ENCODE data around the gene NDUFS1. TPM values are rescaled to one million over a fixed set of nuclear protein-coding genes. Genes with fewer than 3 reads are reported as not detected.

NDUFS1 gene
- 110 and 203 TPM in 2 replicates for total RNA-seq

DNA sequence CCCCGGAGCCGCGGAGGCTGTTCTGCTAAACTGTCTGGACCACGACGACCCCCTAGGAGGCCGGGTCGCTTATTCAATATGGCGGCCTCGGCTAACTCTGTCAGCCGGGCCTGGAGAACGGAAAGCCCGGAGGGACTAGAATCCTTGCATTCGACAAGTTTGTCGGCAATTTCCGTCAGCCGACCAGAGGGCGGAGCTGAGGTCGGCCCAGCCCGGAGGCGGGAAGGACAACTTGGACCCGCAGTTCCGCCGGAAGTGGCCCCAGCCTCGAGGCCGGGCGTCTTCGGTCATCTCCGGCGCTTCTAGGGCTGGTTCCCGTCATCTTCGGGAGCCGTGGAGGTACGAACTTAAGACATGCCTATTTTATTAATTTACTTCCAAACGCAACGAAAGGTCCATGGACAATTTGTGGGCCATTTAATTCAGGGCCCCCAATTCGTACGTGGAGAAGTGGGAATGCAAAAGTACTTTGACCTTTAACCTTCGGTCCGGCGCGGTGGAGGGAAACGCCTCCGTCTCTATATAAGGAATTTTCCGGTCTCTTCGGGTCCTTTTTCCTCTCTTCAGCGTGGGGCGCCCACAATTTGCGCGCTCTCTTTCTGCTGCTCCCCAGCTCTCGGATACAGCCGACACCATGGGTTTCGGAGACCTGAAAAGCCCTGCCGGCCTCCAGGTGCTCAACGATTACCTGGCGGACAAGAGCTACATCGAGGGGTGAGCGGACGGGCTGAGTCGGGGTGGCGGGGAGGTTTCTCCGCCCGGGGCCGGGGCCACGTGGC lies at the start of gene NDUFS1, which contains the start of gene EEF1B2:
TSS of gene NDUFS1 (minus strand) at position 99 of the 779 bp plus-strand sequence. CDS start 5,766 bp downstream, outside the sequence.
TSS of gene EEF1B2 (plus strand) at position 550 of the 779 bp plus-strand sequence. CDS start at position 635, 85 bp downstream.

DNA sequence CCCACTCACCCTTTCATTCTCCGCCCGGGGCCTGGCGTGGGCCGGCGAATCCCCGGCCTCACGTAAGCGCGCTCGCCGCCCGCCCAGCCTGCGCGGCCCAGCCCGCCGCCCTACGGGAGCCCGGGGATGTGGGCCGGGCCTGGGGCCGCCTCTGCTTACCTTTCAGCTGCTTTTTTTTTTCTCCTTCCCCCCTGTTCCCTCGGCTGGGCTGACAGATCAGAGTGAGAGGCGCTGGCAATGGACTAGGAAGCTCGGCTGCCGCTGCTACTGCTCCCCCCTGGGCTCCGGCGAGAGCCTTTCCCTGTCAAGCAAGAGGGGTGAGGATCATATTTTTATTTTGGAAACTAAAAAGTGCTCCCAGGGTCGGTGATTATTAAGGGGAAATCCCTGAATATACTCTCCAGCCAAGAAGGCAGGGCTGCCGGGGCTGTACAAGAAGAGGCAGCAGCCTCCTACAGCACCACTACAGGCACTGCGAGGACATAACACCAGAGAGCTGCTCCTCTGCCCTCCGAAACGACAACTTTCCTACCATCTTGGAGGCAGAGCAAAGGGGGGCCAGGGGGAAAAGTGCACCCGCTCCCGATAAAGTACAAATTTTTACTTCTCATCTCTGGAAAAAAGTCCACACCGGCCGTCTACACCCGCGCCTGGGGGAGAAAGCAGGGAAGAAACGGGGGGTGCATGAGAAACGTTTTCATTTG lies 73.3 kb downstream of the NDUFS1 start, which contains the start of gene INO80D:
TSS of gene INO80D (minus strand) at position 433 of the 704 bp plus-strand sequence. CDS start 23,158 bp downstream, outside the sequence.

Other genes with a start within 250 kb of the NDUFS1 start
- 6.1 and 8.6 TPM in 2 replicates for gene INO80D, start 73.3 kb downstream of the NDUFS1 start, total RNA-seq
- gene EEF1B2, start 451 bp upstream of the NDUFS1 start, total RNA-seq, result 473 and 633 TPM in 2 replicates
- gene ZDBF2, start 115.2 kb upstream of the NDUFS1 start, total RNA-seq, result 10.4 and 13.1 TPM in 2 replicates